ENCODE data around the gene SAMD14. TPM values are rescaled to one million over a fixed set of nuclear protein-coding genes. Genes with fewer than 3 reads are reported as not detected.
A peak's percentile ranks its signal among the peaks of the same experiment; 100 is the strongest.

Gene SAMD14
- not detected in 2 replicates for total RNA-seq (2014; rRNA removed; shearing (Covaris generic); ENCODE audit: low replicate concordance)

- peak within 1 kb of the TSS; percentile 31 for H3K4me3 ChIP-seq
- peak; percentile 39 for DNase-seq
Observed at GRCh38 chr17:50129728-50130558, at the start of gene SAMD14. SAMD14 (minus strand) TSS chr17:50130160; CDS start chr17:50124959, 5,201 bp downstream.

GRCh38 chr17:50177983-50178834 lies 48.2 kb upstream of the SAMD14 start:
- no peaks in the 10 kb centered on the region for H3K9me3 ChIP-seq
- no peak overlapping the region for H3K4me3 ChIP-seq
- peak; percentile 100 for DNase-seq
- H3K27me3 ChIP-seq, result no peaks in the 10 kb centered on the region
- H3K36me3 ChIP-seq, result peaks cover 8% of the 10 kb centered on the region

More at GRCh38 chr17:50129728-50130558, at the start of gene SAMD14:
- Histone ChIP-seq H3K36me3 (peaks cover 22% of the 10 kb centered on the region), H3K27me3 (no peaks in the 10 kb centered on the region), H3K9me3 (no peaks in the 10 kb centered on the region)

DNA sequence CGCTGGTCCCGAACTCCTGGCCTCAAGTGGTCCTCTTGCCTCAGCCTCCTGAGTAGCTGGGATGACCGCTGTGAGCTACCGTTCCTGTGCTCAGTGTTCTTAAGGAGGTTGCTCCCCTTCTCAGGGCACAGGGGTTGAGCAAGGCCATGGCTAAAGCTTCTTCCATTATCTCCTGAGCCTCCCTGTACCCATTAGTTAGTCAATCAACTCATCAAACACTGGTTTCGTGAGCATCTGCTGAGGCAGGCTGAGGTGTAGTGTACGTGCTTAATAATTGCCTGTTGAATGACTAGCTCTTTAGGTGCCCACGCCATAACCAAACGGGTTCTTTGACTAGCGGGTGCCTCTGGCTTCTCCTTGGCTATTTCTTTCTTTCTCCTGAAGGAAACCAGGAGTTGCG lies 47.5 kb upstream of the SAMD14 start:
- H3K36me3 ChIP-seq, result peaks cover 4% of the 10 kb centered on the region
- no peak overlapping the region for H3K4me3 ChIP-seq
- no peak for DNase-seq
- no peaks in the 10 kb centered on the region for H3K9me3 ChIP-seq
- no peaks in the 10 kb centered on the region for H3K27me3 ChIP-seq

DNA sequence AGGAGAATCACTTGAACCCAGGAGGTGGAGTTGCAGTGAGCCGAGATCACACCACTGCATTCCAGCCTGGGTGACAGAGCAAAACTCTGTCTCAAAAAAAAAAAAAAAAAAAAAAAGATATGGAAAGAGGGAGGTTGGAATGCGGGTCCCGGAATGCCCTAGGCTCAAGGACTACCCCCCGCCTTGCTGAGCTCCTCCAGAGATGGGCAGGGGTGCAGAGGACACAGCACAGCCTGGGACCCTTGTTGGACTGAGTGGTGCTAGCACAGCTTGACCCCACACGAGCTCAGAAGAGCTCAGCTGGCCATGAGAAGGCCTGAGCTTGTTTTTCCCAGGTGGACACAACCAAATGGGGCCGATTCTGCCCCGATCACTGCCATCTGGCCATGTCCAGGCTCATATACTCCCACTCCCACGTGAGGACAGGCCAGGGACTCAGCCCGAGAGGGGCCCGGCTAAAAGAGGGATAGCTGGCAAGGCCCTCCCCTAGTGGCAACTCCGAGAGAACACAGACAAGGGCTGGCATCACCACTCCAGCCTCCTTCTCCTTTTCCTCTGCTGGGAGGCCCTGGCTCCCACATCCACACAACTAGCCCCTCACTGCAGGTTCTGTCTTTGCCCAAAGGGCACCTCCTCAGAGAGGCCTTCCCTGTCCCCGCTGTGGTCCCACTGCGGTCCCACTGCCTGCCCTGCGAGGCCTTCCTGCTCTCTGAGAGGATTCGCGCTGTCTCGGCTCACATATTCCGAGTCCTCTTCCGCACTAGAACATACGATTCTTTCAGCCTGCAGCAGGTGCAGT lies 46.8 kb upstream of the SAMD14 start:
- no peak for DNase-seq
- H3K4me3 ChIP-seq, result no peak overlapping the region
- no peaks in the 10 kb centered on the region for H3K27me3 ChIP-seq
- H3K36me3 ChIP-seq, result peaks cover 4% of the 10 kb centered on the region; the same call in 1 of the 2 replicates
- no peaks in the 10 kb centered on the region for H3K9me3 ChIP-seq

GRCh38 chr17:50175035-50175807 lies 45.3 kb upstream of the SAMD14 start:
- no peaks in the 10 kb centered on the region for H3K9me3 ChIP-seq

GRCh38 chr17:50174444-50174843 lies 44.5 kb upstream of the SAMD14 start:
- H3K9me3 ChIP-seq, result no peaks in the 10 kb centered on the region
- H3K27me3 ChIP-seq, result no peaks in the 10 kb centered on the region
- no peak overlapping the region for H3K4me3 ChIP-seq
- DNase-seq, result no peak
- H3K36me3 ChIP-seq, result no peaks in the 10 kb centered on the region

More at GRCh38 chr17:50175035-50175807, 45.3 kb upstream of the SAMD14 start:
- no peaks in the 10 kb centered on the region for H3K27me3 ChIP-seq
- peak; percentile 54 for DNase-seq
- H3K36me3 ChIP-seq, result no peaks in the 10 kb centered on the region
- no peak overlapping the region for H3K4me3 ChIP-seq

- no peaks in the 10 kb centered on the region for H3K9me3 ChIP-seq
- peak; percentile 85 for DNase-seq
- no peaks in the 10 kb centered on the region for H3K36me3 ChIP-seq
- no peak overlapping the region for H3K4me3 ChIP-seq
- no peaks in the 10 kb centered on the region for H3K27me3 ChIP-seq
Observed at GRCh38 chr17:50173335-50173941, 43.5 kb upstream of the SAMD14 start.

- H3K27me3 ChIP-seq, result no peaks in the 10 kb centered on the region
Observed at GRCh38 chr17:50172936-50173334, 43.0 kb upstream of the SAMD14 start.

GRCh38 chr17:50172130-50172529 lies 42.2 kb upstream of the SAMD14 start:
- Histone ChIP-seq H3K36me3 (no peaks in the 10 kb centered on the region), H3K4me3 (no peak overlapping the region), H3K9me3 (no peaks in the 10 kb centered on the region), H3K27me3 (no peaks in the 10 kb centered on the region)
- no peak for DNase-seq

More at GRCh38 chr17:50172936-50173334, 43.0 kb upstream of the SAMD14 start:
- Histone ChIP-seq H3K4me3 (no peak overlapping the region), H3K36me3 (no peaks in the 10 kb centered on the region), H3K9me3 (no peaks in the 10 kb centered on the region)
- no peak for DNase-seq

DNA sequence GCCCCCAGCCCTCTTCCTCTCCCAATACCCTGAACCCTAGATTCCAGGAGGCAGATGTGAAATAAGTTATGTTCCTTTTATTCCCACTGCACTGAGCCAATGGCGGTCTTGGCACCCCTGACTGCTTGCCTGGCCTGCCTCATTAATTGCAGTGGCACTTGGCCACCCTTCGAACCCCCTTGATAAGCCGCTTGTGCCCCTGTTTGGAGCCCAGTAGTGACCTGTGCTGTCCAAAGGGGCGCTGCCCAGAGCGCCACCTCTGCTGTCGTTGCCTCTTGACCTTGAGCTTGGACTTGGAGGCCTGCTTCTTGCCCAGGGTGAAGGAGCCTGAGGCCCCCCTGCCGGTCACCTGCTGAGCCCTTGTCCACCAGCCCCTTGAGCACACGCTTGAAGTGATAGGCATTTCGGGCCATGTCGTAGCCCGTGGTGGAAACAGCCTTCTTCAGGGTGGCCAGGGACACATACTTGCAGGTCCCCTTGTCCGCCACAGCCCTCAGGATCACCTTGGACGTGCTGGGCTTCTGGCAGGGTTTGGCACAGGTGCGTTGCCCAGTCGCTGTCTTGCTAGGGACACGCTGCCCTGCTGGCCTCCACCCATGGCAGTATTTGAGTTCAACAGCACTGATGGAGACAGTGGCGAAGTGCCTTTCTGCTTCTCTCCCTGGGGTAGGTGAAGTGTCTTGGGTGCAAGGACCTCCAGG lies 41.6 kb upstream of the SAMD14 start:
- DNase-seq, result no peak
- Histone ChIP-seq H3K36me3 (no peaks in the 10 kb centered on the region), H3K9me3 (no peaks in the 10 kb centered on the region), H3K4me3 (no peak overlapping the region), H3K27me3 (no peaks in the 10 kb centered on the region)

GRCh38 chr17:50170662-50171370 lies 40.9 kb upstream of the SAMD14 start:
- no peak for DNase-seq
- no peaks in the 10 kb centered on the region for H3K9me3 ChIP-seq
- no peak overlapping the region for H3K4me3 ChIP-seq
- H3K27me3 ChIP-seq, result no peaks in the 10 kb centered on the region
- H3K36me3 ChIP-seq, result no peaks in the 10 kb centered on the region

DNA sequence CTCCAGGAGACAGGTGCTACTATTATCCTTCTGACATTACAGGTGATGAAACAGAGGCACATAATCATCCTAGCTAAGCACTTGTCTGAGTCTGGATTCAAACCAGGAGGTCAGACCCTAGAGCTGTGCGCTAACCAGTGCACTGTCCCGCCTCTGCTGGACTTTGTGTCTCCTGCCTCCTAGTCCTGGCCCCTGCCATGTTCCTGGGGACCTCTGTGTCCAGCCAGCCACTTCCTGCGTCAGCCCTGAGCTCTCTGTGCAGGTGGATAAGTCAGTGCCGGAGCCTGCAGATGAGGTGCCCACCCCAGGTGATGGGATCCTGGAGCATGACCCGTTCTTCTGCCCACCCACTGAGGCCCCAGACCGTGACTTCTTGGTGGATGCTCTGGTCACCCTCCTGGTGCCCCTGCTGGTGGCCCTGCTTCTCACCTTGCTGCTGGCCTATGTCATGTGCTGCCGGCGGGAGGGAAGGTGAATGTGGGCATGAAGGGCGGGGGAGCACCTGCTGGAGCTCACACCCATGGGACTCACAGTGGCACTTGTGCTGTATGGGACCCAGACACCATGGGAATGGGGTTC lies 40.0 kb upstream of the SAMD14 start:
- Histone ChIP-seq H3K9me3 (no peaks in the 10 kb centered on the region), H3K36me3 (no peaks in the 10 kb centered on the region), H3K4me3 (no peak overlapping the region), H3K27me3 (no peaks in the 10 kb centered on the region)
- no peak for DNase-seq

GRCh38 chr17:50169121-50169764 lies 39.3 kb upstream of the SAMD14 start:
- Histone ChIP-seq H3K36me3 (no peaks in the 10 kb centered on the region), H3K27me3 (no peaks in the 10 kb centered on the region), H3K9me3 (no peaks in the 10 kb centered on the region), H3K4me3 (no peak overlapping the region)
- peak; percentile 62 for DNase-seq

DNA sequence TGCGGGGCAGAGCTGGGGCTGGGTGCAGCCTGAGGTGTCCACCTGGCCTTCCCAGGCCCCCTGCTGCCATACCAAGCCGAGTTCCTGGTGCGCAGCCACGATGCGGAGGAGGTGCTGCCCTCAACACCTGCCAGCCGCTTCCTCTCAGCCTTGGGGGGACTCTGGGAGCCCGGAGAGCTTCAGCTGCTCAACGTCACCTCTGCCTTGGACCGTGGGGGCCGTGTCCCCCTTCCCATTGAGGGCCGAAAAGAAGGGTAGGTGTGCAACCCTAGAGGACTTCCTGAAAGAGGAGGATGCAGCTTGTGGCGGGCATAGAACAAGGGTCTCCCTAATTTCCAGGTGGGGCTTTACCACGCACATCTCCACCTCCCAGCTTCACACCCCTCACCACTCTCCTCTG lies 38.4 kb upstream of the SAMD14 start:
- H3K4me3 ChIP-seq, result no peak overlapping the region
- no peaks in the 10 kb centered on the region for H3K9me3 ChIP-seq
- no peaks in the 10 kb centered on the region for H3K27me3 ChIP-seq
- no peaks in the 10 kb centered on the region for H3K36me3 ChIP-seq
- no peak for DNase-seq

All from MG63 (cell line).